ENCODE results near the gene NUP93.

- no peak for TF ChIP-seq CTCF (IDR thresholded peaks at IDR 0.05; ENCODE audit: low read length)
- TF ChIP-seq EZH2 (optimal IDR thresholded peaks at IDR 0.05; ENCODE audit: low read depth, low read length), result no peak
- no peak for TF ChIP-seq EZH2phosphoT487 (IDR thresholded peaks at IDR 0.05; ENCODE audit: low read length)
Observed at GRCh38 chr16:56781528-56781961, 51.6 kb downstream of the NUP93 start.

Measured in MM.1S (cell line).